HG03103 (cell line): ENCODE results near the gene HADHA.
"Not testable (repeated sequence)": the region's sequence is repeated elsewhere in the genome, so short reads cannot be mapped to it uniquely, and the experiment has no call there.

Source experiments
- ATAC-seq: cut with Tn5 transposase; IDR thresholded peaks from one replicate; pipeline ENCODE4 v1.9.1; 2021; ENCODE audit warnings: low read depth; ENCODE audit not compliant: unreplicated experiment

HADHA gene

GRCh38 chr2:26177122-26177521 lies 67.3 kb downstream of the HADHA start:
- no peak for ATAC-seq

GRCh38 chr2:26176279-26176615 lies 68.2 kb downstream of the HADHA start:
- no peak for ATAC-seq

GRCh38 chr2:26175466-26176278 lies 68.8 kb downstream of the HADHA start:
- no peak for ATAC-seq

GRCh38 chr2:26174691-26175465 lies 69.6 kb downstream of the HADHA start:
- ATAC-seq = no peak

GRCh38 chr2:26173776-26174482 lies 70.5 kb downstream of the HADHA start:
- no peak for ATAC-seq

- ATAC-seq = no peak
Measured at GRCh38 chr2:26172871-26173775, 71.3 kb downstream of the HADHA start, which contains the start of gene GAREM2. Gene GAREM2, plus strand, starts transcription at chr2:26173088. Its CDS starts 133 bp downstream, at chr2:26173221.

- ATAC-seq = no peak
Measured at GRCh38 chr2:26172189-26172870, 72.1 kb downstream of the HADHA start.

- ATAC-seq = no peak
Measured at GRCh38 chr2:26170795-26171194, 73.6 kb downstream of the HADHA start.

- no peak for ATAC-seq
Measured at GRCh38 chr2:26169681-26170414, 74.6 kb downstream of the HADHA start.

GRCh38 chr2:26169226-26169625 lies 75.2 kb downstream of the HADHA start:
- ATAC-seq = no peak

- no peak for ATAC-seq
Measured at GRCh38 chr2:26168785-26169184, 75.6 kb downstream of the HADHA start.

GRCh38 chr2:26166541-26166940 lies 77.9 kb downstream of the HADHA start:
- ATAC-seq = not testable (repeated sequence)

- no peak for ATAC-seq
Measured at GRCh38 chr2:26165403-26165802, 79.0 kb downstream of the HADHA start.

GRCh38 chr2:26164641-26165211 lies 79.7 kb downstream of the HADHA start:
- no peak for ATAC-seq

GRCh38 chr2:26164231-26164630 lies 80.2 kb downstream of the HADHA start:
- no peak for ATAC-seq

GRCh38 chr2:26162963-26163362 lies 81.5 kb downstream of the HADHA start:
- ATAC-seq = no peak

GRCh38 chr2:26161926-26162325 lies 82.5 kb downstream of the HADHA start:
- ATAC-seq = no peak

- no peak for ATAC-seq
Measured at GRCh38 chr2:26157580-26157979, 86.9 kb downstream of the HADHA start.

GRCh38 chr2:26150243-26150642 lies 94.2 kb downstream of the HADHA start:
- no peak for ATAC-seq
